Suppressor macrophage treated with lipopolysaccharide for 1 hour (primary cell): ENCODE measurements around the gene TTC33.
A peak's percentile ranks its signal among the peaks of the same experiment; 100 is the strongest.
"Not testable (repeated sequence)": the region's sequence is repeated elsewhere in the genome, so short reads cannot be mapped to it uniquely, and the experiment has no call there.

Source experiments
- DNase-seq, 3 donors: peaks; one replicate each; pipeline ENCODE4 v3.0.0-alpha.2; 2020 to 2022

The TTC33 gene

DNA sequence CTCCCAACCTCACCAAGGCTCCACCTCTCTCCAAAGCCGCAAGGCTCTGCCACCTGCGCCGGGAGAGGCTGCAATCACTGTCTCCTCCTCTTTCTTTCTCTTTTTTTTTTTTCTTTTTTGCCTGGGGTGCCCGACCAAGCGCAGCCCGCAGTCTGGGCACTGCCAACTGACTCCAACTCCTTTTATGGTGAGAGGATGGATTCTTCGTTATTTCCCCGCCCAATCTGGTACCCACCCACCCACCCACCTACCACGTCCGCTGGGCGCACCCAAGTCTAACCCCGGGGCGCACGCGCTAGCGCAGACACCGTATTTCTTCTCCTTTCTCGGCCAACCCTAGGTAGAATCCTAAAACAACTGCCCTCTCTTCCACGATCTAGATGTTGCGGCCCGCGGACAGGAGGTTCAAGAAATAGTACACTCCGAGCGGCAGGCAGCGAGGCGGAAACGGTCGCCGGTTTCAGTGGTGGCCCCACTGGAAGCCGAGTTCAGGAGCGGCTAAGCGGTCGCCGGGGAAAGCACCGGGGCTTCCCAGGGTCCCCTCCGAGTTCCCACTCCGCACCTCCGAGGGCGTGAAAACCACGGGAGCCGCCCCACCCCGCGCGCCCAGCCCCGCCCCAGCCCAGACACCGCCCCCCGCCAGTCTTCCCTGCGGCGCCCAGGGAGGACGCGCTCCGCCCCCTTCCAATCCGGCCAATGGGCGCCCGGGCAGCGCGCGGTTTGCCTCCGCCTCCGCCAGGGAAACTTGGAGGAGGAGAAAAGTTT is 76.4 kb downstream of the TTC33 start:
- DNase-seq = peak; percentile 98 to 99 (median 99)

DNA sequence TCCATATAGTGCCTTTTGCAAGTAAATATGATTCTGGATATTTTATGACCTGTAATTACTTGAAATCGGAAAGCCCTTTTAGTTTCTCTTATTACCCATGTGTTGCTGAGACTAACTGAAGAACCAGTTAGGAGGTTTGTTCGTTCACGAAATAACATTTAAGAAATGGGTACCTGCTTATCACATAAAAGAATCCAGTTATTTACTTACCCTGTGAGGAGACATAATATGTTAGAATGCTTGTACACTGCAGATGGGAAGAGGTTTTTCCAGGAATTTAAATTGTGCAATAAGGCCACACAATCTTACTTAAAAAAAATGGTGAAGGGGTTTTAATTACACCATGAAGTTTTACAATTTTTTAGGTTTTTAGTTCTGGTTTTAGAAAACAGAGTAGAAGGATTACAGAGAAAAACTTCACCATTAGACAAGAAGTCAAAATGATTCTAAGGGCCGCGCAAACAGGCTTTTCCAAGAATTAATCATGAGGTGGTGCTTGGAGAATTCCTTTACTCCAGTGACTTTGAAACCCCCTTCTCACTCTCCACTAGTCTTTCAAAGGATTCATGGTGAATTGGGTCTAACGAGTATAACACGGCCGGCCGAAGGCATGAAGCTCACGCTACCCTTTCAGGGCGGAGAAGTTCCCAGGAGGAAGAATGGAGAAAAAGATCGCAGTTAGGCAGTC is 77.2 kb downstream of the TTC33 start:
- peak; percentile 22 to 64 (median 63) for DNase-seq

DNA sequence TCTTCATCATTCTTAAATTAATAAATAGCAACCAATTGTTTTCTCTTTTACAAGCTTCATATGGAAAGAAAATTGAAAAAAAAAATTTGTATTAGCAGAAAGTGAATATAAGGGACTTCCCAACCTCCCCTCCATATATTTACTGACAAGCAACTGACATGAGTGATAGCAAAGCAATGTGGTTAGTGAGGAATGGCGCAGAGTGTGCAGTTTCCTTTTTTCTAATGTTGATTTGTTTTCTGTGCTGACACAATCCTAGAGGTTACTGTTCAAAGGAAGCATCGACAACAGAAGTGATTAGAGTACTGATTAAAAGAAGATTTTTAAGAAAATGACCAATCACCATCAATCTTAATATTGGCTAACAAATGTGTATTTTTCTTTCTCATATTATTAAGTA is 77.7 kb downstream of the TTC33 start:
- DNase-seq = peak; percentile 72 to 89 (median 85)

- DNase-seq = peak in 1 of 3 donors; percentile 15
Measured at GRCh38 chr5:40677456-40677855, 78.3 kb downstream of the TTC33 start.

DNA sequence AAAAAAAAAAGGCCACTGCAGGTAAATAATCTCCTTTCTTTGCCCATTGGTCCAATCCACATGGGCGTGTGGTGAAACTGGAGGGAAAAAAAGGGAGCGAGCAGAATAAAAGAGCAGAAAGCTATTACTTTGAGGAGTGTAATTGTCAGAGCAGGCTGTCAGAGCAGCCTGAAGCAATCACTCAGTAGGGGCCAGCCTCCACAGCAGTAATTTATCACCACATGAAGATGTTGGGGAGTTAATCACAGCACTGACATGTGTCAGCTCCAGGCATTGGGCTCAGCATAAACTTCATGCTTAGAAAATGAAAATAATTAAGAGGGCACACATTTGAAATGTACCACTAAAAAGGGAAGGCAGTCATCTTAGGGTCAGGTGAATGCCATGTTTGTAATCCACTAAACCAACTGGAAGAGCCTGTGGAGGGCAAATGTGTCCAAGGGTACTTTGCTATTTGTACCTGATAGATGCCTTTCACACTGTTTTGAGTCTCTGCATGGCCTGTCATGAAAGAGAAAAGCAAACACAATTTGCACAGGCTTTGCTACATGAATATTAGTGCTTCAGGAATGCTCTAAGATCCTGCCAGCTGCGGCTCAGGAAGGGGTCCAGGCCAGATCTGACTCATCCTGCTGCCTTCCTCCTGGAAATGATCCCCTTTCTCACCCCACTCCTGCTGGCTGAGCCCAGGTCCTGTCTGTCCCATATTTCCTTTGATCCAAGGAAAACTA is 79.0 kb downstream of the TTC33 start:
- peak; percentile 39 to 51 (median 48) for DNase-seq

DNA sequence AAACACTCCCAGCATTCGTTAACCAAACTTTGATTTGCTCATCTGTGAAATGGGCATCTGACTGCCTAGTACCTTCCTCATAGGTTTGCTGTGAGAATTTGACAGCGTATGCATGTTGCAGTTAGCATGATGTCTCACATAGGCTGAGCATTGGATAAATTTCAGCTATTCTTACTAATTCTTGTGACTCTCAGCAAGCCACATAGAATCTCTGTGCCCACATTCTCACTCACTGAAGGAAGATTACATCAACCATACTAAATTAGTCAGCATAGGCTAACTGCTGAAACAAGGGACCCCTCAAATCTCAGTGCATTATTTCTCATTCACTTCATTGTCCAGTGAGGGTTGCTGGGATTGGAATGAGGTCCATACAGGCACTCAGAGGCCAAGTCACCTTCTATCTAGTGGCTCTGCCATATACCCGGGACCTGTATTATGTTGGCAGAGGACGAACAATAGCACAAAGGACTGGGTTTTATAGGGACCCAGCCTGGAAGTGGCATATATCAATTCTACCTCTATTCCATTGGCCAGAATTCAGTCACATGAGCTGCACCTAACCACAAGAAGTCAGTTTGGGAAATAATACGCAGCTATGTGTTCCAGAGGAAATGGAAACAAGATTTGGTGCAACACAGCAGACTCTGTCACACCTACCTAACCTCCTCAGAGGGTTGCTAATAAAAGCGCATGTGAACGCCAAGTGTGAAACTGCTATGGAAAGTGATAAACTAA is 80.2 kb downstream of the TTC33 start:
- peak in 2 of 3 donors; percentile 55 to 56 for DNase-seq

GRCh38 chr5:40674661-40675235 is 81.0 kb downstream of the TTC33 start:
- DNase-seq = peak in 1 of 3 donors; percentile 15

DNA sequence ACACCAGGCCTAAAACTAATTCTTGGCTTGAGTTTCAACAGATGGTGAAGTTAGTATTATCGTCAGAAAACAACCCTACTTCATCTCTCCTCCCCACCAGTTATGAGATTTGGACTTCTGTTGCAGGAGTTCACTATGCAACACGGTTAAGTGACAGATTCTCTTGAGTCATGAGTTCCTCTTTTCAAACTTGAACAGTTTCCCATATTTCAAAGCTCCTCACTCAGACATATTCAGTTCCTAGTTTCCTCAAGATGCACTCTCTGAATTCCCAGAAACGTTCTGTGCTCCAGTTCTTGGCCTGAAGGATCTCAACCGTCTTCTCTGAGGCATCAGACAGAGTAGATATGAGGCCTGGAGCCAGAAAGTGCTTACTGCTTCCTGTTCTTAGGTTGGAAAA is 83.3 kb downstream of the TTC33 start:
- DNase-seq = peak; percentile 74 to 96 (median 92)

DNA sequence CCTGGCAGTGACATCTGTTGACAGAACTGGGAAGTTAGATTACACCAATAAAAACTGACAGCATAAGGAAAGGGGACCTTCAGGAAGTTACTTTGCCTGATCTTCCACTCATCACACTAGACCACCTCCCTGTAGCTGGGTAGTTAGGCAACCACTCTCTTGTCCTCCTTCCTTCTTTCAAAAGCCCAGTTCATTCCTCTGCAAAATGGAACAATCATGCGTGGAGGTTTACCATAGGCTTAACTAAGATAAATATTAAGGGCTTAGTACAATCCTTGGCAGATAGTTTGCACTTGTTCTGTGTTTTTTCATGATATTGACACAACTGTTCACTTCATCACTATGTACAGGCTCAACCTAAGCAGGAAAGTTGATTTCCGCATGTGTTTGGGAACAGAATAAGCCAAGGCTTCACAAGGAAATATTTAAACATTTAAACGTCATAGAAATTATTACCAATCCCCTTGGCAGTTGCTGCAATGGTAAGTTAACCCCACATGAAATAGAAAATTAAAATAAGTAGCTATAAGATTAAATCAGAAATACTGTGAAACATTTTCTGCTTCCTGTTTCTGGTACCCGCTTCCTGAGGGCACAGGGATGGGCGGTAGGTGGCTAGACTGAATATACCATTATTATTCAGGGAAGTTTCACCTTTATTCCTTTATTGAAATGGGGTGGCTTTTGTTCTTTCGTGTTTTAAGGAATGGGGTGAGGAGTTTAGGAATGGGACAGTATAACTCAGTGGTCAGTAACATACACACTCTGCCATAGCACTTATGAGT is 86.0 kb downstream of the TTC33 start:
- peak in 2 of 3 donors; percentile 26 to 44 for DNase-seq

- peak; percentile 24 to 63 (median 56) for DNase-seq
Measured at GRCh38 chr5:40667161-40667663, 88.5 kb downstream of the TTC33 start.

DNA sequence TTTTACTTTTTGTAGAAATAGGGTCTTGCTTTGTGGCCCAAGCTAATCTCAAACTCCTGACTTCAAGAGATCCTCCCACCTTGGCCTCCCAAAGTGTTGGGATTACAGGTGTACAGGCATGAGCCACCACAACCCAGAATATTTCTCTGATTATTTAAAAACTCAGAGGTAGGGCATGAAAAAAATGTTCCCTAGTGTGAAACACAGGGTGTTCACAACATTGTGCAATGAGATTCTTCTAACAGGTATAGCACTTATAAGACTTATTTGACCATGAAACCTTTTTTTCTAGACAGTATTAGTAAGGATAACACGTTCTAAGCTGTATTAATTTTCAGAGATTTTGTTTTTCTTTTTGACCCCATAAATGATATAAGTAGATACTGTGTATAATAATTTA is 89.1 kb downstream of the TTC33 start:
- no peak for DNase-seq

DNA sequence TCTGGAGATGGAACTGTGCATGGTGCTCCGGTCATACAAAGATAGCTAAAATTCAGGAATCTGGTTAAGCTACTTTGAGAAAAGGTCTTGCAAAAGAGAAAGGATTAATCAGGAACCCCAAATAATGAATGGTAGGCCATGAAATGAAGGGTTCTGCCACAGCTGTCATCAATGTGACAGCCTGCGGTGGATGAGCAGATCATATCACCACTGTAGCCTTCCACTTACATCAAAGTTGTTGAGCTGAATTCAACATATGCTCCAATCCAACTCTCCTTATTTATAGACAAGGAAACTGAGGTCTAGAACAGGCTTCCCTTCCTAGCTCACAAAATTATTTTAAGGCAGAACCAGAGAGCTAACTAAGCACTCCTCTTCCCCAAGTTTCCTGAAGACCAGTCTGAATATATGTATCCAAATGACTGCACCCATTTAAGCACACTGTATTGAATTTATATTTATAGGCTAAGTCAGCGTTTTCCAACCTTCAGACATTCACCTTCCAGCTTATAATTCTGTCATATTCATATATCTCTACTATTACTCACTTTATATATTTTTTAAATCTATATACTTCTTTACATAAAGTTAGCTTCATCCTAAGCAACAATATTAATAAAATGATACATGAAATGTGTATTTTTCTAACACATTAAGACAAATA is 90.0 kb downstream of the TTC33 start:
- DNase-seq = peak in 1 of 3 donors; percentile 11

DNA sequence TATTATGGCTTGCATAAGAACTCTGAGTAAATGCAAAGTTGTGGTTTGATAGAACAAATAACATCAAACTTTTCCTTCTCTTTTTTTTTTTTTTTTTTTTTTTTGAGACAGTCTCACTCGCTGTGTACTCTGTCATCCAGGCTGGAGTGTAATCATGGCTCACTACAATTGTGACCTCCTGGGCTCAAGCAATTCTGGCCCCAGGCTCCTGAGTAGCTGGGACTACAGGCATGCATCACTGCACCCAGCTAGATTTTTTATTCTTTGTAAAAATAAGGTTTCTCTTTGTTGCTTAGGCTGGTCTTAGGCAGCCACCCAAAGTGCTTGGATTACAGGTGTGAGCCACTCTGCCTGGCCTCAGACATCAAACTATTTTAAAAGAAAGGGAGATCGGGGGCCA is 95.0 kb downstream of the TTC33 start:
- peak in 1 of 3 donors; percentile 36 for DNase-seq

DNA sequence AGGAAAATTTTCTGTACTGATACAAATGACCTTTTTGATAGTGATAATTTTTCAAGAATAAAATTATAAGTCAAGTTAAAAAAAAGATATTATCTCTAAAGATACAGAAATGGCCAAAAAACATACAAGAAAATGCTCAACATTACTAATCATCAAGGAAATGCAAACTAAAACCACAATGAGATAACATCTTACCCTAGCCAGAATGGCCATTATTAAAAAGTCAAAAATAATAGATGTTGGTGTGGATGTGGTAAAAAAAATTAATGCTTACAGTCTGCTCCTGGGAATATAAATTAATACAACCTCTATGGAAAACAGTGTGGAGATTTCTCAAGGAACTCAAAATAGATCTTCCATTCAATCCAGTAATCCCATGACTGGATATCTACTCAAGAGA is 99.0 kb downstream of the TTC33 start:
- no peak for DNase-seq

DNA sequence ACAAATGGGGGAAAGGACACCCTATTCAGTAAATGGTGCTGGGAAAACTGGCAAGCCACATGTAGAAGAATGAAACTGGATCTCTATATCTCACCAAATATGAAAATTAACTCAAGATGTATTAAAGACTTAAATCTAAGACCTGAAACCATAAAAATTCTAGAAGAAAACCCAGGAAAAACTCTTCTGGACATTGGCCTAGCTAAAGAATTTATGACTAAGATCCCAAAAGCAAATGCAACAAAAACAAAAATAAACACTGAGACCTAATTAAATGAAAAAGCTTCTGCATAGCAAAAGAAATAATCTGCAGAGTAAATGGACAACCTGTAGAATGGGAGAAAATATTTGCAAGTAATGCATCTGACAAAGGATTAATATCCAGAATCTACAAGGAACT is 99.7 kb downstream of the TTC33 start:
- DNase-seq = not testable (repeated sequence)

DNA sequence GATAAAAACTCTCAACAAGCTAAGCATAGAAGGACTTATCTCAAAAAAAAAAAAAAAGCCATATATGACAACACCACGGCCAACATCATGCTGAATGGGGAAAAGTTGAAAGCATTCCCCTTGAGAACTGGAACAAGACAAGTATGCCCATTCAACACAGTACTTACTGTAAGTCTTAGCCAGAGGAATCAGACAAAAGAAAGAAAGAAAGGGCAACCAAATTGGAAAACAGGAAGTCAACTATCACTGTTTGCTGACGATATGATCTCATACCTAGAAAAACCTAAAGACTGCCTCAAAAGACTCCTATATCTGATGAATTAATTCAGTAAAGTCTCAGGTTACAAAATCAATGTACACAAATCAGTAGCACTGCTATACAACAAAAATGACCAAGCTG is 100.6 kb downstream of the TTC33 start:
- peak; percentile 33 to 79 (median 71) for DNase-seq

DNA sequence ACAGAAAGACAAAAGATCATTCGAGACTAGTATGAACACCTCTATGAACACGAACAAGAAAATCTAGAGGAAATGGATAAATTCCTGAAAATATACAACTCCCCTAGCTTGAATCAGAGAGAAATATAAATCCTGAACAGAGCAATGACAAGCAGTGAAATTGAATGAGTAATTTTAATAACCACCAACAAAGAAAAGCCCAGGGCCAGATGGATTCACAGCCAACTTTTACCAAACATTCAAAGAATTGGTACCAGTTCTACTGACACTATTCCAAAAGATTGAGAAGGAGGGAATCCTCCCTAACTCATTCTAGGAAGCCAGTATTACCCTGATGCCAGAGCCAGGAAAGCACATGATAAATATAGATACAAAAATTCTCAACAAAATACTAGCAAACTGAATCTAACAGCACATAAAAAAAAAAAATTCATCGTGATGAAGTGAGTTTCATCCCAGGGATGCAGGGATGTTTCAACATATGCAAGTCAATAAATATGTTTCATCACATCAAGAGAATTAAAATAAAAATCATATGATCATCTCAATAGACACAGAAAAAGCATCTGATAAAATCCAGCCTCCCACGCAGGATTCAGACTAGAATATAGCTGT is 101.3 kb downstream of the TTC33 start:
- peak in 1 of 3 donors; percentile 33 for DNase-seq

DNA sequence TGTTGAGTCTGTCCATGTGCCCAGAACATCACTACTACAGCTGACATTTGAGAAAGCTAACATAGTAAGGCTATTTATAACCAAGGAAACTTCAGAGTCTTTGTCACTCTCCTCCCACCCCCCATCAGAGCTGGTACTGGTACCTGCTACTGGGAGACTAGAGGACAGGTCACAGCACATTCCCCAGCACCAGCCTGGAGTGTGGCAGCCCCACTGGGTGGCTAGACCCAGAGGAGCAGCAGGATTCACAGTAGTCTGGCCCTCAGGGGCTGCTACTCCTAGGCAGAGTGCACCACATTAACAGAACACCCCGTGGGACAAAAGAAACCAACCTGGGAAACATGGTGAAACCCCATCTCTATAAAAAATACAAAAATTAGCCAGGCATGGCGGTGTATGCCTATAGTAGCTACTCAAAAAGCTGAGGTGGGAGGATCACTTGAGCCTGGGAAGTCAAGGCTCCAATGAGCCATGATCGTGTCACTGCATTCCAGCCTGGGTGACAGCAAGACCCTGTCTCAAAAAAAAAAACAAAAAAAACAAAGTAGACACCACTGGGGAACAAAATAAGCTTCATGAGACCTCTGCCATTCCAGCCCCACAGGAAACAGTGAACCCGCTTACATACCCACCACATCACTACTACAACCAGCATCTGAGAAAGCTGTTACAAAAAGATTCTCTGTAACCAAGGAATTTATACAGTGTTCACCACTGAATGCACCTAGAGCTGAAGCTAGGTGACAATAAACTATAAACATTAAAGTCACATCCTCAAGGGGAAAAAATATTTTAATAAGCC is 102.3 kb downstream of the TTC33 start:
- no peak for DNase-seq

DNA sequence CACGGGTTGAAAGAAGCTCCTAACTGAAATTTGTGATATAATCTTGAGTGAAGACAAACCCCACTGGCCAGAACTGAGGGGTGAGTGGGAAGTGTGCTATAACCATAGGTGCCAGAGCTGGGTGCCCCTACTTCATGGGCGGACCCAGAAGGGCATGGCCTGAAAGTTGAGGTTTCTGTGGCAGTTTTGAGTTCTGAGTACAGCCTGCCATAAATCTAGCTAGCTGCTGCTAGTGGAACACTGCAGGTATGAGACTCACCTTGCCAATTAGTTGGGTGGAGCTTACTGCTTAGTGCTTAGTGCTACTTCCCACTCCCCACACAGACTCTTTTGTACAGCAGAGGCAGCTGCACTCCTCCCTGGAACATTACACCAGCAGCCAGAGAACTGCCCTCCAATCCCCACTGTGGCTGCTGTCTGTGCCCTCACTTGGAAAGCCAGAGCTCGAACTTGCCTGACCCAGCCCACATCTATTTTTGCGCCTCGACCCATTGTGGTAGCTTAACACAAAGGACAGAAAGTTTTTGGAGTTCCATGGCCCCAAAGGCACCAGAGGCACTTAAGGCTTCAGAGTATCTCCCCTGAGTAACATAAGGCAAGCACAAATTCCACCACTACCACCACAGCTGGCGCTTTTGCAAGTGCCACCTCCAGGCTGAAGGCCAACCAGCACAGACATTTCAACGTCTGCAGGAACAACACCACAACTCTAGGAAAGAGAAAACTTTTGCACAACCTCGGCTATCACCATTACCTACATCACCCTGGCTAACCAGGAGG is 103.1 kb downstream of the TTC33 start:
- DNase-seq = no peak
